IPS-18a (cell line): ENCODE data around the gene NEUROD2.

ENCODE experiments used
- H3K27ac ChIP-seq: one replicate; pipeline ENCODE4 v1.5.1; 2013; ENCODE audit warnings: low read length
- H3K27me3 ChIP-seq: one replicate; pipeline ENCODE4 v1.6.1; 2013; ENCODE audit warnings: mild to moderate bottlenecking, low read length; ENCODE audit not compliant: control insufficient read depth, insufficient read depth
- H3K36me3 ChIP-seq: one replicate; pipeline ENCODE4 v1.6.1; 2013; ENCODE audit warnings: low read depth, low read length; ENCODE audit not compliant: control insufficient read depth
- H3K4me1 ChIP-seq: one replicate; pipeline ENCODE4 v1.6.1; 2013; ENCODE audit warnings: low read depth, low read length; ENCODE audit not compliant: control insufficient read depth
- H3K4me3 ChIP-seq: one replicate; pipeline ENCODE4 v1.5.1; 2013; ENCODE audit warnings: low read length
- H3K9ac ChIP-seq: one replicate; pipeline ENCODE4 v1.6.1; 2013; ENCODE audit warnings: mild to moderate bottlenecking, low read length, moderate library complexity
- H3K9me3 ChIP-seq: one replicate; pipeline ENCODE4 v1.6.1; 2013; ENCODE audit warnings: low read depth, low read length; ENCODE audit not compliant: control insufficient read depth

Gene NEUROD2

GRCh38 chr17:39562395-39562794 lies 45.3 kb downstream of the NEUROD2 start:
- Histone ChIP-seq H3K9me3 (no peaks in the 10 kb centered on the region), H3K36me3 (no peaks in the 10 kb centered on the region)

GRCh38 chr17:39556423-39556822 lies 51.3 kb downstream of the NEUROD2 start:
- no peak overlapping the region for H3K4me3 ChIP-seq
- peaks cover 7% of the 10 kb centered on the region for H3K4me1 ChIP-seq
- H3K27ac ChIP-seq, result no peak overlapping the region
- H3K9ac ChIP-seq, result no peak overlapping the region
- no peaks in the 10 kb centered on the region for H3K9me3 ChIP-seq
- H3K27me3 ChIP-seq, result no peaks in the 10 kb centered on the region
- H3K36me3 ChIP-seq, result no peaks in the 10 kb centered on the region

More at GRCh38 chr17:39562395-39562794, 45.3 kb downstream of the NEUROD2 start:
- Histone ChIP-seq H3K4me3 (no peak overlapping the region), H3K4me1 (peaks cover 17% of the 10 kb centered on the region), H3K9ac (no peak overlapping the region), H3K27ac (no peak overlapping the region), H3K27me3 (no peaks in the 10 kb centered on the region)

- Histone ChIP-seq H3K4me1 (peaks cover 7% of the 10 kb centered on the region), H3K9me3 (no peaks in the 10 kb centered on the region), H3K27ac (no peak overlapping the region)
These were observed 52.4 kb downstream of the NEUROD2 start for GRCh38 chr17:39555368-39555767.

More at GRCh38 chr17:39555368-39555767, 52.4 kb downstream of the NEUROD2 start:
- Histone ChIP-seq H3K9ac (no peak overlapping the region), H3K4me3 (no peak overlapping the region), H3K27me3 (no peaks in the 10 kb centered on the region), H3K36me3 (no peaks in the 10 kb centered on the region)
